Pulmonary artery endothelial cell (primary cell): Measurements from ENCODE around the gene KNCN. TPM values are rescaled to one million over a fixed set of nuclear protein-coding genes. Genes with fewer than 3 reads are reported as not detected.
A peak's percentile ranks its signal among the peaks of the same experiment; 100 is the strongest.

Source experiments
- DNase-seq: peaks from one replicate; pipeline ENCODE4 v3.0.0-alpha.2; 2011; ENCODE audit warnings: low read depth, low spot score
- total RNA-seq: library from RNA; depleted of rRNA; stranded (reverse); fragments of >200 nt; gene quantifications from 2 replicates; pipeline ENCODE4 v1.2.3, GENCODE V29; 2014

Gene KNCN
- total RNA-seq, 1 donor from 2014 or later = not detected

DNA sequence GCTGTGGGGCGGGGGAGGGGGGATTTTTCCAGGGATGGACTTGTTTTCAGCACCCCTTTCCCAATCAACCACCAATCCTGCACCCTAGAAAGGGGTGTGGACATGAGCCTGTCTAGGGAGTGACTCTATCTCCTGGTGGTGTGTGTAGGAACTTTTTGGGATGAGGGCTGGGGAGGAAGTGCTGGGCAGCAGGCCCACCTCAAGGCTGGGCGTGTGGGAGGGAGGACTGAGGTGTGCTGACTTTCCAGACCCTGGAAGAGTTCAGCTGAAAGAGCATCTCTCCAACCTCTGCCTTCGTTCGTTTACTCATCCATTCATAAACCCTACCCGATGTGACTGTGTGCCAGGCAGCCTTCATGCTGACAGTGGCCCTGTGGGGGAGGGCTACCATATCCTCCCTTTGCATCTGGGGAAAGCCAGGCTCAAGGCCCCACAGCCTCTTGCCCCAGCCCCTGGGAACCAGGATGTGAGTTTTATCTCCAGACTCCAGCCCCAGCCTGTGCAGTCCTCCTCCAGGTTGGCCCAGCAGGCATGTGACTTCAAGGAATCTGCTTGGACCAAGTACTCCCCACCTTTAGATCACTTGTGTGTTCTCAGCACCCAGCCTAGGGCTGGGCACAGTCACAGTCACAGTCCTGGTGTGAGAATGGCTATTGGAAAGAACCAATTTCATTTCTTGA, 6.7 kb downstream of the KNCN start:
- DNase-seq = no peak

- no peak for DNase-seq
Measured at GRCh38 chr1:46543761-46544560, 7.5 kb downstream of the KNCN start.

- no peak for DNase-seq
Measured at GRCh38 chr1:46543382-46543760, 8.1 kb downstream of the KNCN start.

GRCh38 chr1:46539972-46540371, 11.5 kb downstream of the KNCN start:
- no peak for DNase-seq

DNA sequence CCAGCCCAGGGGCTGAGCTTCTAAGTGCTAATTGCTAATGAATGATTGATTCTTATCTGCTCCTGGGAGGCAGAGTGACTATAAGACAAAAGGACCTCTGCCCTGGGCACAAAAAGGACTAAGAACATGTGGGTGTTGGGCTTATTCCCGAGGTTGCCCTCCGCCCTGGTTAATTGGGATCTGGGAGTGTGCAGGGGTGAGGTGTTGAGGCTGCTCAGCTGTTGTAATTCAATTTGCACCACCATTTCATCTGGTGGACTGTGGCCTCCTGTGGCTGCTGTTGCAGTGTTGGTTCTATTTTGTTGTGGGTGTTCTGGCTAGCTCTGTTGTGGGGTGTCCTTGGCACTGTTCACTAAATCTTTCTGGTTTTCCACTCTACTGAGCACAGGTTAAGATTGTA, 13.3 kb downstream of the KNCN start:
- no peak for DNase-seq

DNA sequence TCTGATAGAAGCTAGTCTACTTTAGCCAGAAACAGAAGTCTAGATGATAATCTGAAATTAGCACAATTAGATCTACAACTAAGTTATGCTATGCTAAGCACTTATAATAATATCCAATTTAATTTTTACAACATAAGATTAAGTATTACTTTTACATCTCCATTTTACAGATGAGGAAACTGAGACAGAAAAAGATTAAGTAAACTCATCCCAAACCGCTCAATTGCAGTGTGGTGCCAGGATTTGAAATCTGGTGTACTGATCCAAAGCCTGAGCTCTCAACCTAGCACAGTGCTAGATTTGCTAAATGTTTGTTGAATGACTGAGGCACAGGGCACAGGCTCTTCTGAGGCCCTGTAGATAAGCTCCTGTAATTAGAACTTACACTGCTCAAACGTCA, 13.8 kb downstream of the KNCN start:
- DNase-seq = no peak

DNA sequence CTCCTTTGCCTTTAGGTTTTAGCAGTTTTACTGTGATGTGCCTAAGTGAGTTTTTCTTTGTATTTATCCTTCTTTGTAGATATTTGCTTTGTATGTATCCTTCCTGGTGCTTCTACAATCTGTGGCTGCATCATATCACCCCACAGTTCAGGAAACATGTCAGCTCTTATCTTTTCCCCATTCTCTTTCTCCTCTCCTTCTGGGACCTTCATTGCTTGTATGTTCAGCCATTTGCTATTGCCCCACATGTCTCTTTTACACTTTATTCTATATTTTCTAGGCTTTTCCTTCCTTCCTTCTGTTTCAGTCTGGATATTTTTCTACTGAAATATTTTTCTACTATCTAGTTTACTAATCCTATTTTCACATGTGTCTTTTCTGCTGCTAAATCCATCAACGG, 14.9 kb downstream of the KNCN start:
- DNase-seq = no peak

DNA sequence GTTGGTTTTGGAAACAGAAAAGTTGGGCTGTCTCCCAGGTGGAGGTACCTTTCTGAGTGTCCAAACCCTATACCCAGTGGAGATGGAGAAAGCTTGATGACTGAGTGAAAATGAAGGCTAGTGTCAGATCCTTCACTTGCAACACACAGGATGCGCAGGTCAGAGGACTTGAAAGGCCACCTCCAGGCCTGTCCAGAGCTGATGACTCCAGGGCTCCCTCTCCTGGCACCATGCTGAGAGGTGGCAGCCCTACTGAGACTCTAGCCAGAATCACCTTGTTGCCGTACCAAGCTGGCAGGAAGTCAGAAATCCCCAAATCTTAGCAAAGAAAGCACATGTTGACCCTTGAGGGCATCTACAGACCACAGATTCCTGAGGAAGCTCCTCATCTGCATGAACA, 16.4 kb downstream of the KNCN start:
- no peak for DNase-seq

GRCh38 chr1:46533179-46533864, 18.1 kb downstream of the KNCN start:
- no peak for DNase-seq

DNA sequence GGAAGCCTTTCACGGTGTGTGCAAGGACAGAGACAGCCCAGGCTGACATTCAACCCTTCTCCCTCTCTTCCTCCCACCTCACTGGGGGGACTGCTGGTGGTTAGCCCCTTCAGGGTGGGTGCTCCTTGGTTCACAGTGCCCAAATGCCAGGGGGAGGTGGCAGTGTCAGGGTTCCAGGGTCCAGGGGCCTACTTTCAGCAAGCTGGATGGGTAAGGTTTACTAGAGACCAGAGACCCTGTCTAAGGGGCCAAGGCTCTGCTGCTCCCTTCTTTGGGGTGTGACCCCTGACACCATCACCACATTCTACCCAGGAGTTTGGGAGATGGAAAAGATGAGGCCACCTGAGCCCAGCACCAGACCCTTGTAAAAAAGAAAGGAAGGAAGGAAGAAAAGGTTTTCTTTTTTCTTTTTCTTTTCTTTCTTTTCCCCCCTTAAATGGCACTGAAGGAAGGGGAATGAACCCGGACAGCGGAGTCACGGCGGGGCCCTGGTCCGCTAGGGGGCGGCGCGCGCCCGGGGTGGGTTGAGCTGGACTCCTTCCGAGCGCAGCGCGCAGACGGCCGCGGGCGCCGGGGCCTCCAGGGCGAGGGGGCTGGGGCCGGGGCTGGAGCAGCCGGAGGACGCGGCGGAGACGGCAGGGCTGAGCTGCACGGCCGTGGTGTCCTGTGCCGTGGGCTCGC, 18.8 kb downstream of the KNCN start:
- no peak for DNase-seq

DNA sequence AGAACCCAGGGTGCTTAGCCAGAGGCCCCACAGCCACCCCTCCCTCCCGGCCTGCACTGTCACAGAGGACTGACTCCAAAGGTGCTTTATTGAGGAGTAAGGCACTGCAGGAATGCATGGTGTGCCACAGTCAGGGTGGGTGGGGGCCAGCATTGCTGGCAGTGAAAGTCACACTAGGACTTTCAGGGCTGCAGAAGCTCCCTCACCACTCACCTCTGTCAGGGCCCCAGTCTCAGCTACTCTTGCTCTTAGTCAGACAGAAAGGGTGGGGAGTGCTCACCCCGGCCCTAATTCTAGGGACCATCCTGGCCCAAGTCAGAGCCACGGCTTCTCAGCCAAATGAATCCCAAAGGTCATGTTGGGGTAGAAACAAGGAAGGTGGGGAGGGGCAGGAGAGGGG, 19.4 kb downstream of the KNCN start:
- DNase-seq = no peak

GRCh38 chr1:46530791-46531409, 20.5 kb downstream of the KNCN start:
- no peak for DNase-seq

- no peak for DNase-seq
Measured at GRCh38 chr1:46530311-46530710, 21.1 kb downstream of the KNCN start.

- DNase-seq = no peak
Measured at GRCh38 chr1:46529031-46529630, 22.3 kb downstream of the KNCN start.

DNA sequence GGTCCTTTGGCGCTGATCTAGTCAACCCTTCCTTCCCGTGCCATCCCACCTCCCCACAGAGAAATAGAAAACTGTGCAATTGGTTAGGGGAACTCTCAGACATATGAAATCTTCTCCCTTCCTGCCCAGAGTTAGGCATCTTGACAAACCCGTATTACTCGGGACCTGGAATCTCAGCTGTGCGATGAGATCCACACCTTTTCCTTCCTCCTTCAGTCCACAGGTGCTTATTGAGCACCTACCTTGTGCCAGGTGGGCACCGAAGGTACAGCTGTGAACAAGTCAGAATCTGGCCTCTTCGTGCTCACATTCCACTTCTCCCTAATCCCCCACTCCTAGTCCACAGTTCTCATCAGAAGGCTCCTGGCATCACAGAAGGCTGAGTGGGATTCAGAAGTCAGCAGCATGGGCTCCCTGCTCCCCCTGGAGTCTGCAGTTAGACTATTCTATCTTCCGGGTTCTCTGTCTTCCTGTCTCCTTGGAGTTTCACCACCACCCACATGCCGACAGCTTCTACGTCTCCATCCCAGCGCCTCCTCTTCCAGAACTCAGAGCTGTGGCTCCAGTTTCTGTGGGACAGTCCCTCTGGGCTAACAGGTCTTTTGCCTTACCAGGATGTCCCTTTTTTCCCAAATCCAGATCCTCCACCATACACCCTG, 23.0 kb downstream of the KNCN start:
- DNase-seq = no peak

DNA sequence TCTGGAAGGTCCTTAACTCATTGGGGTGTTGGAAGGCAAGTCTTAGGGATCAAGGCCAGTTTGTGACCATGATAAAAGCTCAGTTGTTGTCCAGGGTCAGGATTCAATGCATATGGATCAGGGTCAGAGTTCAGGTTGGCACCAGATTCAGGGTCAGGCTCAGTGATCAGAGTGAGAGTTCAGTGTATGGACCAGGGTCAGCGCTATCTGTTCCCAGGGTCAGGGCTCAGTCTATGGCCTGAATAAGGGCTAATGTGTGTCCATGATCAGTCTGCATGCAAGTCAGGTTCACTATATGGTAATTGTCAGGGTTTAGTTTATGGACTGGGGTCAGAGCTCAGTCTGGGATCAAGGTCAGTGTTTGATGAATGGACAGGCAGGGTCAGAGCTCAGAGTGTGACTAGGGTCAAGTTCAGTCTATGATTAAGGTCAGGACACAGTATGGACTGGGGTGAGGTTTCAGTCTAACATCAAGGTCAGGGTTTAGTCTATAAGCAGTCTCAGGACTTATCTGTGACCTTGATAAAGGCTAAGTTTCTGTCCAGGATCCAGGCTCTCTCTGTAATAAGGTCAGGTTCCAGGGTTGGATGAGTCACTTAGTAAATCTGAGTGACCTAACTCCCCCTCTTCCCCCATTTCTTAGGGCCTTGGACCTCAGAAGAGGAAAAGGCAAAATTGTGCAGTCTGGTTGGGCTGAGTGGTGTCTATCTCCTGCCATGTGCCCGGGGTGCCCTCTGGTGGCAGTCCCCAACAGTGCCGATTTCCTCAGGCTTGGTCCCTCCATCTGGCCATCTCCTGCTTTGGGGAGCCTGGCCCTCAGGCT, 23.8 kb downstream of the KNCN start:
- peak; percentile 24 for DNase-seq

GRCh38 chr1:46526691-46527291, 24.7 kb downstream of the KNCN start:
- no peak for DNase-seq

DNA sequence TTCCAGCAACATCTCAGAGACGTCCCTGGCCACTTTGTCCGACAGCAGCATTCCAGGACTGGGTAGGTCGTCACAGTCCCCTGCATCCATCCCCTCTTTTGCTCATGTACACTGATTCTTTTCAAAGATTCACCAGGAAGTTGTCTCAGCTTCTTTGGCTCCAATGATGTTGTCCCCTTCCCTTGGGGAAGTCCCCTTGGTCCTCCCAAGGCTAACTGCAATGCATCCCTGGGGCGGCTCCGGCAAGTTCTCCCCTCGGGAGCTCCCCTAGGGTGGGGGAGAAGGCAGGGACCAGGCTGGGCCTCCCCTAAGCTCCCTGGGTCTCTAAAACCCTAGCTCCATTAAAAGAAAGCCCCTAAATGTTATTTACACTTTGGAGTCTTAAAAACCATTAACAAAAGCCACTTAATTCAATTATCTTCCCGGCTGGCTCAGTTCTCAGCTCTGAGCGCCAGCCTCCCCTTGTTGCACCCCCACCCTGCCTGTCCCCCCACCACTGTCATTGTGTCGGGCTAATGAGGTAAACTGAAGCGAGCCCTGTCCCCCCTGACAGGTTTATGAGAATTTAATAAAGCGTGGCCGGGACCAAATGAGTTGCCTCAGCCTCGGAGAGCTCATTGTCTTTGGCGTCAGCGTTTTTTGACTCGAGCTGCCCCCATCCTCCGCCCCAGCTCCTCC, 25.3 kb downstream of the KNCN start:
- DNase-seq = no peak
